Astrocyte (in vitro differentiated cells and primary cell): ENCODE results near the gene DHTKD1. TPM values are rescaled to one million over a fixed set of nuclear protein-coding genes. Genes with fewer than 3 reads are reported as not detected.

Experiments used
- DNase-seq: peaks from one replicate; pipeline ENCODE4 v3.0.0-alpha.2; 2010; ENCODE audit warnings: low read depth
- FAIRE-seq: peaks from 2 replicates; lab custom pipeline; 2011; peaks lifted over from hg19 to GRCh38; lab: Jason Lieb, UNC
- H2AFZ ChIP-seq: 2 replicates; pipeline ENCODE4 v1.6.0; 2012; ENCODE audit warnings: low read depth, low read length, inconsistent platforms
- H3K27ac ChIP-seq: 2 replicates; pipeline ENCODE4 v1.5.1; 2011; ENCODE audit warnings: low read depth, low read length, inconsistent platforms
- H3K27me3 ChIP-seq: 2 replicates; pipeline ENCODE4 v1.6.0; 2011; ENCODE audit warnings: low read length, inconsistent platforms; ENCODE audit not compliant: insufficient read depth
- H3K36me3 ChIP-seq: 2 replicates; pipeline ENCODE4 v1.5.1; 2011; ENCODE audit warnings: low read length, inconsistent platforms; ENCODE audit not compliant: insufficient read depth
- H3K4me1 ChIP-seq: 2 replicates; pipeline ENCODE4 v1.5.1; 2011; ENCODE audit warnings: low read length, inconsistent platforms; ENCODE audit not compliant: insufficient read depth
- H3K4me2 ChIP-seq: 2 replicates; pipeline ENCODE4 v1.6.0; 2012; ENCODE audit warnings: low read length, inconsistent platforms
- H3K4me3 ChIP-seq: 2 replicates; pipeline ENCODE4 v1.5.1; 2011; ENCODE audit warnings: low read depth, mild to moderate bottlenecking, low read length, inconsistent platforms; ENCODE audit not compliant: insufficient read depth
- H3K79me2 ChIP-seq: 2 replicates; pipeline ENCODE4 v1.6.0; 2012; ENCODE audit warnings: mild to moderate bottlenecking, low read length, inconsistent platforms; ENCODE audit not compliant: insufficient read depth
- H3K9ac ChIP-seq: 2 replicates; pipeline ENCODE4 v1.6.0; 2012; ENCODE audit warnings: mild to moderate bottlenecking, low read length, inconsistent platforms
- H3K9me3 ChIP-seq: 2 replicates; pipeline ENCODE4 v1.5.1; 2012; ENCODE audit warnings: low read depth, mild to moderate bottlenecking, low read length, inconsistent platforms; ENCODE audit not compliant: insufficient read depth
- H4K20me1 ChIP-seq: 2 replicates; pipeline ENCODE4 v1.6.0; 2012; ENCODE audit warnings: low read length, inconsistent platforms; ENCODE audit not compliant: insufficient read depth
- H3K27ac Mint-ChIP-seq: one replicate; pipeline ENCODE4 v1.8.0; 2021; ENCODE audit warnings: mild to moderate bottlenecking, mixed read lengths; ENCODE audit not compliant: unreplicated experiment
- H3K27me3 Mint-ChIP-seq: one replicate; pipeline ENCODE4 v1.8.0; 2021; ENCODE audit warnings: low read depth, mixed read lengths; ENCODE audit not compliant: unreplicated experiment
- H3K36me3 Mint-ChIP-seq: one replicate; pipeline ENCODE4 v1.8.0; 2021; ENCODE audit warnings: low read depth, mixed read lengths; ENCODE audit not compliant: unreplicated experiment
- H3K4me1 Mint-ChIP-seq: one replicate; pipeline ENCODE4 v1.8.0; 2021; ENCODE audit warnings: low read depth, mixed read lengths; ENCODE audit not compliant: unreplicated experiment
- H3K4me3 Mint-ChIP-seq: one replicate; pipeline ENCODE4 v1.8.0; 2021; ENCODE audit warnings: mild to moderate bottlenecking, moderate library complexity, mixed read lengths; ENCODE audit not compliant: unreplicated experiment
- H3K9me3 Mint-ChIP-seq: one replicate; pipeline ENCODE4 v1.8.0; 2021; ENCODE audit warnings: mild to moderate bottlenecking, mixed read lengths; ENCODE audit not compliant: unreplicated experiment
- CTCF ChIP-seq: IDR thresholded peaks from 2 replicates; pipeline ENCODE4 v1.5.1; 2011; ENCODE audit warnings: low read depth, mild to moderate bottlenecking, inconsistent platforms, low read length, moderate library complexity; ENCODE audit not compliant: insufficient read depth
- EZH2 ChIP-seq: IDR thresholded peaks from 2 replicates; pipeline ENCODE4 v1.6.1; 2012; ENCODE audit warnings: mild to moderate bottlenecking, low read length, inconsistent platforms; ENCODE audit not compliant: insufficient read depth
- total RNA-seq: library from RNA; stranded (reverse); gene quantifications from 2 replicates; pipeline ENCODE4 v1.2.1, GENCODE V29; 2021

The DHTKD1 gene
- total RNA-seq, 1 donor from 2014 or later, result 19.5 TPM

DNA sequence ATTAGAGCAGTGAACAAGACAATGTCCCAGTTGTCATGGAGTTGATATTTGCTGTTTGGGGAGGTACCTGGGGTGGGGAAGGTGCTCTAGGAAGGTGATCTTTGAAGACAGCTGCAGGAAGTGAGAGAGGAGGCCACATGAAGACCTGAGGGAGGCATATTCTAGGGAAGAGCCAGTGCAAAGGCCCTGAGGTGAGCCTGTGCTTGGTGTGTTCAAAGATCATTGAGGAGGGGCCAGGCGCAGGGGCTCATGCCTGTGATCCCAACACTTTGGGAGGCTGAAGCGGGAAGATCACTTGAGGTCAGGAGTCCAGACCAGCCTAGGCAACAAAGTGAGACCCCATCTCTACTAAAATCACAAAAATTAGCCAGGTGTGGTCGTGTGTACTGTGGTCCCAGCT lies 75.8 kb downstream of the DHTKD1 start:
- Mint-ChIP-seq H3K4me3 (no peak overlapping the region), H3K9me3 (no peaks in the 10 kb centered on the region), H3K27me3 (no peaks in the 10 kb centered on the region), H3K36me3 (peaks cover 10% of the 10 kb centered on the region), H3K27ac (no peak overlapping the region), H3K4me1 (no peaks in the 10 kb centered on the region)
- H3K9me3 ChIP-seq, result no peaks in the 10 kb centered on the region
- H3K27ac ChIP-seq, result no peak overlapping the region
- no peak overlapping the region for H3K9ac ChIP-seq
- FAIRE-seq, result no peak
- peaks cover 9% of the 10 kb centered on the region for H3K36me3 ChIP-seq
- no peak for DNase-seq
- no peak overlapping the region for H2AFZ ChIP-seq
- H4K20me1 ChIP-seq, result no peaks in the 10 kb centered on the region
- TF ChIP-seq CTCF, result no peak
- TF ChIP-seq EZH2, result no peak
- H3K4me3 ChIP-seq, result no peak overlapping the region
- no peaks in the 10 kb centered on the region for H3K27me3 ChIP-seq
- H3K4me1 ChIP-seq, result no peaks in the 10 kb centered on the region
- H3K79me2 ChIP-seq, result no peaks in the 10 kb centered on the region
- no peak overlapping the region for H3K4me2 ChIP-seq

DNA sequence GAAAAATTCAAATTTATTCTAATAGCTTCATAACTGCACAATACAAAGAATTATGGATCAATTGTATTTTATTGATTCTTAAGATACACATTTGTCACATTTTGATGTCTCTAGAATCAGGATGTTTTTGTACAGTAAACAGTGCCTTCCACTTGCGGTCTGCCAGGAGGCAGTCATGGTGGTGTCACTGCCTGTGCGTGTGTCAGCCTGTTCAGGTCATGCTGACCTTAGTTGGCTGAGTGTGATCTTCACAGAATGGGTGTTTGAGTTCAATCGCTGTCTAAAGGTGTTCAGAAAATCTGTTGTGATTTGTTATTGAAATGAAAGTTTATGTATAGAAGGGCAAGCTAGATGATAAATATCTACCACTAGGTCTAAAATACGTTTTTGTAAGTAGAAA lies 81.4 kb downstream of the DHTKD1 start:
- no peak overlapping the region for H3K4me3 Mint-ChIP-seq
- H4K20me1 ChIP-seq, result peaks cover 3% of the 10 kb centered on the region

More for the DNA sequence above, 81.4 kb downstream of the DHTKD1 start:
- H3K27ac Mint-ChIP-seq, result no peak overlapping the region
- Histone ChIP-seq H3K27me3 (no peaks in the 10 kb centered on the region), H3K36me3 (peaks cover 4% of the 10 kb centered on the region), H3K79me2 (no peaks in the 10 kb centered on the region), H3K4me2 (no peak overlapping the region), H3K9me3 (no peaks in the 10 kb centered on the region), H3K4me1 (no peaks in the 10 kb centered on the region), H3K9ac (no peak overlapping the region), H3K27ac (no peak overlapping the region), H3K4me3 (no peak overlapping the region), H2AFZ (no peak overlapping the region)
- H3K9me3 Mint-ChIP-seq, result no peaks in the 10 kb centered on the region
- peaks cover 13% of the 10 kb centered on the region for H3K36me3 Mint-ChIP-seq
- FAIRE-seq (no peak), DNase-seq (no peak)
- TF ChIP-seq EZH2 (no peak), CTCF (no peak)
- H3K4me1 Mint-ChIP-seq, result no peaks in the 10 kb centered on the region
- no peaks in the 10 kb centered on the region for H3K27me3 Mint-ChIP-seq
